ENCODE data around the gene CDK16.

The CDK16 gene

DNA sequence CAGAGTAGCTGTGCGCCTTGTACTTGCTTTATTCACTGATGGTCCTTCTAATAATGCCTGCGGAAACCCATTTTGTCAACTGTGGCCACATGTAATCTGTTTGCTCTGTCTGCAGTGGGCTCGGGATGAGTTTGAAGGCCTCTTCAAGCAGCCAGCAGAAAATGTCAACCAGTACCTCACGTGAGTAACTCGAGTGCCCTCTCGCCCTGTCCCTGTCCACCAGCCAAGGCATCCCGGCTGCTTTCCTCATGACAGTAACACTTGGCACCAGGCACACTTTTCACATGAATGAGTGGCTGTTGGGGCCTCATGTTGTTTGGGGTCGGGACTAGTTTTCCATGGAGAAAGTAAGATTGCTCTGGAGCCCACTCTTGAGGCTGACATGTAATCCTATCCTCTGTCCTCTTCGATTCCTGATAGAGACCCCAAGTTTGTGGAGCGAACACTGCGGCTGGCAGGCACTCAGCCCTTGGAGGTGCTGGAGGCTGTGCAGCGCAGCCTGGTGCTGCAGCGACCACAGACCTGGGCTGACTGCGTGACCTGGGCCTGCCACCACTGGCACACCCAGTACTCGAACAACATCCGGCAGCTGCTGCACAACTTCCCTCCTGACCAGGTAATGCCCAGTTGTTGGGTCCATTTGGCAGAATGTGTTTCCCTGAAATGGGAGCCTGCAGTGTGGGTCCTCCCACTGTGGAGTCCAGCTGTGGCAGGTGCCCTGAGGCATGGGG is 8.8 kb upstream of the CDK16 start:
- DNase-seq (ENCODE audit: insufficient read length, low spot score): no peak
- FAIRE-seq: no peak
- no peak for TF ChIP-seq POLR2A (IDR thresholded peaks at IDR 0.05; ENCODE audit: low read depth, low read length)

DNA sequence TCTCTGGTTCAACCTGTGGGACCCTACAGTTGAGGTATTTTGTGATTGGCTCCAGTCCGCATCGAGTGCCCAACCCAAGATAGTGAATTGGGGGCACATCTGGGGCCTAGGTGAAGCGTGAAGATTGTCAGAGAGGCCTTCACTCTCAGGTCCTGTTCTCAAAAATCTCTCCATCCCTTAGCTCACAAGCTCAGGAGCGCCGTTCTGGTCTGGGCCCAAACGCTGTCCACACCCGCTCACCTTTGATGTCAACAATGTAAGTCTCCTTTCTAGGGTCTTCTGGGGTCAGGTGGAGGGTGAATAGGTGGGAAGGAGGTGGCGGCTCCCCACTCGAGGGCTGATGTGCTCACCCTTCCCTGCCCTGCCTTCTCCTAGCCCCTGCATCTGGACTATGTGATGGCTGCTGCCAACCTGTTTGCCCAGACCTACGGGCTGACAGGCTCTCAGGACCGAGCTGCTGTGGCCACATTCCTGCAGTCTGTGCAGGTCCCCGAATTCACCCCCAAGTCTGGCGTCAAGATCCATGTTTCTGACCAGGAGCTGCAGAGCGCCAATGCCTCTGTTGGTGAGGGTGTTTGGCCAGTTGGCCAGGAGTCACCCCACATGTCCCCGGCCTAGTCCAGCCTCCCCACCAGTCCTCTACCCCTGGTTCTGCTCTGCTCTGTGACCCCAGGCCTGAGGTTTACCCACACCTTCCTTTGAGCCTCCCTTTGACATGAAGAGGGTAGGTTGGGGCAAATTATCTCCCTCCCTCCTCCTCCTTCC is 7.6 kb upstream of the CDK16 start:
- FAIRE-seq: no peak
- TF ChIP-seq POLR2A (IDR thresholded peaks at IDR 0.05; ENCODE audit: low read depth, low read length): no peak

DNA sequence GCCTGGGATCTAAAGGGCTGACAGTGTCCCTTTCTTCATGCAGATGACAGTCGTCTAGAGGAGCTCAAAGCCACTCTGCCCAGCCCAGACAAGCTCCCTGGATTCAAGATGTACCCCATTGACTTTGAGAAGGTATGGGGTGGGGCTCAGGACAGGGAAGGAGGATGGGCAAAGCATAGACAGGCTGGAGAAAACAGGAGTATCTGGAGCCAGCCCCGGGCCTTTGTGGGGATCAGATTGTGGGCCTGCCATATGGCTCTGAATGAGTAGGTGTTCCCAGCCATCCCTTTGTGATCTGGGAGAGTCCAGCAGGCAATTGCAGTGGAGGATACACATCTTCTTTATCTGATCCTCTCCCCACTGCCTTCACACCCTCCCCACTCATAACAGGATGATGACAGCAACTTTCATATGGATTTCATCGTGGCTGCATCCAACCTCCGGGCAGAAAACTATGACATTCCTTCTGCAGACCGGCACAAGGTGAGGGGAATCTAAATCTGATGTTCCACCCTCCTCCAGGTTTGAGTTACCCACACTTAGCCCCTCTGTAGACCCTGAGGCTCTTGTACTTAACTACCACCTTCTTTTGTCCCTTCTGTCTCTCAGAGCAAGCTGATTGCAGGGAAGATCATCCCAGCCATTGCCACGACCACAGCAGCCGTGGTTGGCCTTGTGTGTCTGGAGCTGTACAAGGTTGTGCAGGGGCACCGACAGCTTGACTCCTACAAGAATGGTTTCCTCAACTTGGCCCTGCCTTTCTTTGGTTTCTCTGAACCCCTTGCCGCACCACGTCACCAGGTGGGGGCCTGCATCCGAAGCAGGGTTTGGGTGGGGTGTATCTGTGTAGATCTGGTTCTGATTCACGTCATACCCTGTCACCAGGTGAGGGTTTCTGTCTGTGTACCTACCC is 5.8 kb upstream of the CDK16 start:
- no peak for TF ChIP-seq POLR2A (IDR thresholded peaks at IDR 0.05; ENCODE audit: low read depth, low read length)
- no peak for DNase-seq (ENCODE audit: insufficient read length, low spot score)
- FAIRE-seq: no peak

More for the DNA sequence above, 7.6 kb upstream of the CDK16 start:
- DNase-seq (ENCODE audit: insufficient read length, low spot score): no peak

DNA sequence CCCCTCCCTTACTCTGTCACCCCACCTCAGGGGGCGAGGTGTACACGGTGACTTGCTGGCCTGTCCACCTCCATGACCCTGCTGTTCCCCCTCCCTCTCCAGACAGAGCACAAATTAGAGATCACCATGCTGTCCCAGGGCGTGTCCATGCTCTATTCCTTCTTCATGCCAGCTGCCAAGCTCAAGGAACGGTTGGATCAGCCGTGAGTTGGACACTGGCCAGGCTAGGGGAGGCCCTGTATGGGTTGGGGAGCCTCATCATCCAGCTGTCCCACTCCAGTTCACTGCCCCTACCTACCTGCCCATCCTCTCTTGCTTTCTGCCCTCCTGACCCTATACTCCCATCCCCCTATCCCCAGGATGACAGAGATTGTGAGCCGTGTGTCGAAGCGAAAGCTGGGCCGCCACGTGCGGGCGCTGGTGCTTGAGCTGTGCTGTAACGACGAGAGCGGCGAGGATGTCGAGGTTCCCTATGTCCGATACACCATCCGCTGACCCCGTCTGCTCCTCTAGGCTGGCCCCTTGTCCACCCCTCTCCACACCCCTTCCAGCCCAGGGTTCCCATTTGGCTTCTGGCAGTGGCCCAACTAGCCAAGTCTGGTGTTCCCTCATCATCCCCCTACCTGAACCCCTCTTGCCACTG is 3.9 kb upstream of the CDK16 start:
- no peak for TF ChIP-seq POLR2A (IDR thresholded peaks at IDR 0.05; ENCODE audit: low read depth, low read length)
- no peak for DNase-seq (ENCODE audit: insufficient read length, low spot score)
- no peak for FAIRE-seq

DNA sequence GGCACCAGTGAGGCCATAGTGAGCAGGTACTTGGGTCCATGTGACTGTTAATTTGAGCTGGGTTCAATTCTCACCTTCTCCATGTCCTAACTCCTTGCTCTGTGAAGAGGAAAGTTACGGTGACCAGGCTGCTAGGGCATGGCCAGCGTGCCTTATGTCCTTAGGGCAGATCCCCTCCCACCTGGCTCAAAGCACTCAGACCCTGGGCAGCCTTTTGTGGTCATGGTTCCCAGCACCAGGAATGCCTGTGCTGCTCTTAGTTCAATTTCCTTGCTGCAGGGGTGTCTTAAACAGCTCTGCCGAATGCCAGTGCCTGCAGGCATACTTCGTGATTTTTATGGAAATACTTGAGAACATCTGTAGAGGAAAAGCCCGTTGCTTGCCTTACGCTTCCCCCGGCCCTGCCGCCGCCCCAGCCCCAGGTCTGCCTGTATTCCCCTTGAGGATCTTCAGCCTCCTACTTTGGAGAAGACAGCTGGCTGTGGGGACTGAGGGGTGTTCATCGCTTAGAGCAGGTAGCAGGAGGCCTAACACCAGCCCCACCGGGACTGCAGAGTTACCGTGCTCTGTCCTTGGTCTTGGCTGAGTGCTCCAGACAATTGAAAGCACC is 3.1 kb upstream of the CDK16 start:
- FAIRE-seq: no peak
- TF ChIP-seq POLR2A (IDR thresholded peaks at IDR 0.05; ENCODE audit: low read depth, low read length): no peak
- DNase-seq (ENCODE audit: insufficient read length, low spot score): no peak

DNA sequence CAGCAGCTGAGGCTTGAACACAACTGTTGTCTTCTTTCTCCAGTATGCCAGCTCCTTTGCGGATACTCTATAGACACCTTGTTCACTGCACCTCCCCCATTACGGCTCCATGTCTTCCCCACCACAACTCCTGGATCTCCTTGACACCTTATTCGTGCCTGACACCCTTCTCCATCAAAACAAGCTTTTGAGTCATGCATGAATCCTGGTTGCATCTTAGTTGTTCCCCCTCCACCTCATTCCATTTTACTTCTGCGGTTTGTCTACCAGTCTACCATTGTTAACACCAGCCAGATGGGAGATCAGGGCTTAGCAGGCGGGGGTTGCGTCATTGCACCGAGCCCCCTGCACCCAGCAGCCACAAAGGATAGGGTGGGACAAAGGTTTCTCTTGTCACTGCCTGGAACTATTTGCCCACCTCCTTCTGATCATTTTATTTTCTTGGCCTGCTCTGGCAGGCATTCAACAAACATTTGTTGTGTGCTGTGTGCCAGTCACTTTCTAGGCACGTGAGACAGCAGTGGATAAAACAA is 2.0 kb upstream of the CDK16 start:
- DNase-seq (ENCODE audit: insufficient read length, low spot score): no peak
- no peak for FAIRE-seq
- TF ChIP-seq POLR2A (IDR thresholded peaks at IDR 0.05; ENCODE audit: low read depth, low read length): no peak

DNA sequence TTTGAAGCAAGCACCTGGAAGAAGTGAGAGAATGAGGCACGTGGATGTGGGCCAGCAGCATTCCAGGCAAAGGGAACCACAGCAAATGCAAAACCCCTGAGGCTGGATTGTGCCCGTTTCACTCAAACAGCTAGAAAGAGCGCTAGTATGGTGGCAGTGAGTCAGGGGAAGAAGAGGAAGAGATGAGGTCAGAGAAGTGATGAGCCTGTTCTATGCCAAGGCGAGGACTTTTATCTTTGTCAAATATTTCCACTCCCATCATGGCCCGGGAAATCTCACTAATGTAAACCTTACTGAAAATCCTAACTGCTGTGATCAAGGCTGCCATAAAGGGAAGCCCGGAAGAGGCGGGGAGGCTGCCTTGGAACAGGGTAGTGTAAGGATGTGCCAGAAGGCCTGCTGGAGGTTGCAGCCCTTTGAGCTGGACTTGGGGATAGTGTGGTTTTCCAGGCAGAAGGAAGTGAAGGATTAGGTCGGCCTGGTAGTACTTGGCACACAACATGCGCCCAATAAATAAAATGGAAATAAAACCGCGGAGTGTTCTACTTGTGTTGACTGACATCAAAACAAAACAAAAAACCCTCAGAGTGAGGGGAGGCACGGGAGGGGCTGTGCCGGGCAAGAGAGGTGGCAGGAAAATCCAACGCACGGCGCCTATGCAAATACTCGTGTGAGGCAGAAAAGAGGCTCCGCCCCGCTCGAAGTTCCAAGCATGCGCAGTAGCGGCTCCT is 1.2 kb upstream of the CDK16 start:
- DNase-seq (ENCODE audit: insufficient read length, low spot score) (no peak), FAIRE-seq (no peak)
- no peak for TF ChIP-seq POLR2A (IDR thresholded peaks at IDR 0.05; ENCODE audit: low read depth, low read length)

DNA sequence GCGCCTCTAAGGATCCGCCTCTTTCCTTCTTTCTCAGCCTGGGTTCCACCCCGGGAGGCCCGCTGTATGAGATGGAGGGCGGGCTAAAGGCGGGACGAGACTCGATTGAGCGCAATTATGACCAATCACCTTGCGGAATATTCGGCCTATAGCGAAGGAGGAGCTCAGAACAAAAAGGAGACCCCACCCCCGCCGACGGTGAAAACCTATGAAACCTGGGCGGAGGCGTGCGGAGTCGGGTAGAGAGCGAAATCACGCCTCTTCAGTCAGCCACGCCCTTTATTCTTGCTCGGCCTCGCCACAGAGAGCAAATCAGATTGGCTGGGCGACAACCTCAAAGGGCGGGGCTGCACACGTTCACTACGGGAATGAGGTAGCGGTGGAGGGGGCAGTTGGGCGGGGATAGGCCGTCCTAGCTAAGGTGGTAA is 615 bp upstream of the CDK16 start:
- FAIRE-seq: no peak
- peak; percentile 42 for DNase-seq (ENCODE audit: insufficient read length, low spot score)
- TF ChIP-seq POLR2A (IDR thresholded peaks at IDR 0.05; ENCODE audit: low read depth, low read length): peak; percentile 46

DNA sequence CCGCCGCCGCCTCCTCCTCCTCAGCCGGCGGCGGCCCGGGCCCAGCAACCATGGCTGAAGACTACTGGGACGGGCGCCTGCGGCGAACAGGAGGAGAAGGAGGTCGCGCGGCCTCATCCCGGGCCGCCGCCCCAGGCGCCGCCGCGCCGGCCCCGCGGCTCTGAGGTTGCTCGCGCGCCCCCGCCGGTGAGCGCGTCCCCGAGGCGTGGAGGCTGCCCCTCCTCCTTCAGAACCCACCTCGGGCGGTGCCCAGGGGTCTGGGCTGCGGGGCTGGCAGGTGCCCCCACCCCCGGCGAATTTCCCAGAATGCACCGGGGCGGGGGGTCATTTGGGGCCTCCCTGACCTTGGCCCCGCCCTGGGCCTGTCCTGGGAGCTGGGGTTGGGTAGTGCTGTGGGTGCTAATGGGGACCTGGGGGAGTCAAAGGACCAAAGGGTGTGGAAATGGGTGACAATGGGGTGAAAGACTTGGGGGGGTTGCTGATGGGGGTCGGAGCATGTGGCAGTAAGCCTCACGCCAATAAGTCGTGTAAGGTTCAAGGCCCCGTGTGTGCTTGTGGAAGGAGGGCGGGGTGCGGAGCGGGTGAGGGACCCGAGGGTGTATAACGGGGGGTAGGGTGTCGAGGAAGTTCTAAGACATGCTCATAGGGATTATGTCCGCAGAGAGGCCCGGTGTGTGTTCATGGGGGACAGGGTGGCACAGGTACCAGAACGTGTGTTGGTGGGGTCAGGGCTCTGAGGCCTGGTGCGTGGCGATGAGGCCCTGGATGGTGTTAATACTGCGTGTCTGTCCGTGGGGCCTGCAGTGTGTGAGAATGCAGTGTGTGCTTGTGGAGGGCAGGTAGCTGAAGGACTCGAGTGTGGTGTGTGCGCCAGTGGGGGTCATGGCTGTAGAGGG is 687 bp downstream of the CDK16 start:
- FAIRE-seq: no peak
- TF ChIP-seq POLR2A (IDR thresholded peaks at IDR 0.05; ENCODE audit: low read depth, low read length): no peak
- no peak for DNase-seq (ENCODE audit: insufficient read length, low spot score)

DNA sequence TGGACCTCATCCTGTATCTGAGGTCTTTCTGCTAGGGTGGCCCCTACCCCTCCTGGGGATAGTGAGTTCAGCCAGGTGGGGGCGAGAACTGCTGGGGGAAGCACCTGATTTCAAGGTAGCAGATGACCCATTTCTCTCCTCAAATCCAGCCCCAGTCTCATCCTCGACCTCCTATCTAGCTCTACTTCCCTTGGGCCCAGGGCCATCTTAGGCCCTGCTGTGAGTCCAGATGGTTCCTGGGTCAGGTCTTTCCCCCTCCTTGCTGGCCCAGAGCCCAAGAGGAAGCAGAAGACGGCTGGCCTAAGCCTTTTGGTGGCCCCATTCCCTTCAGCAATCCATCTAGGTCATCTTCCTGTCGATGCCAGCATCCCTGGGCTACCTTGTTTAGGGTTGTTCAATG is 3.3 kb downstream of the CDK16 start:
- DNase-seq (ENCODE audit: insufficient read length, low spot score) (no peak), FAIRE-seq (no peak)
- no peak for TF ChIP-seq POLR2A (IDR thresholded peaks at IDR 0.05; ENCODE audit: low read depth, low read length)

DNA sequence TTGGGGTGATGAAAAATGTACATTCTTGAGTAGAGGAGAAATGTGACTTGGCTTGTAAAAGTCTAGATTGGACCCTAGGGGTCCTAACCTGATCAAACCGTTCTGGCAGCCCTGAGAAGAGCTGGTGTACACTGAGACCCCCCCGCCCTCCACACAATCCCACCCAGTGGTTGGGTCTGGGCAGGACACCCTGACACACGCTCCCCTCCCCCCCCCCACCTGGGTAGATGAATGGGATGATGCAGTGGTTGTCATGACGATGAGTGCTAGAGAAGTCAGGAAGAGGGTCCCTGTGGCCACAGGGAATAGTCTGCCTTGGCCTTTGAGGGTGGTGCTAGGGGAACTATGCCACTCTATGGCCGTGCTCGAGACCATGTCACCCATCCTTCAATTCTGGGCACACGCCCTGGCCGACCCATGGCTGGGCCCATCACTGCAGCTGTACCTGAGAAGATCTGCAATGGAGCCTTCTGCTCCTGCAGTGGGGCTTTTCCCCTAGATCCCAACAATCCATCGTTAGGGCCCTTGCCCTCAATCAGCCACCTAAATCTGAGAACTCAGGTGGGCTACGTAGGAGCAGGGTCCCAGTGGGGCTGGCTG is 4.4 kb downstream of the CDK16 start:
- no peak for FAIRE-seq
- no peak for DNase-seq (ENCODE audit: insufficient read length, low spot score)
- no peak for TF ChIP-seq POLR2A (IDR thresholded peaks at IDR 0.05; ENCODE audit: low read depth, low read length)

Data from H54 (cell line).